Mesenchymal stem cell (in vitro differentiated cells and primary cell): ENCODE results near the gene ISOC1.

ENCODE experiments used
- DNase-seq: peaks from one replicate; pipeline ENCODE4 v3.0.0-alpha.2; 2013
- H2AFZ ChIP-seq: one replicate; pipeline ENCODE4 v1.6.1; 2013; ENCODE audit warnings: low read depth, mild to moderate bottlenecking, control low read depth, inconsistent platforms, low read length, moderate library complexity
- H2AK5ac ChIP-seq: 2 replicates; pipeline ENCODE4 v1.6.1; 2013; ENCODE audit warnings: low read length, moderate library complexity, mild to moderate bottlenecking, inconsistent platforms; ENCODE audit not compliant: severe bottlenecking
- H2BK120ac ChIP-seq: one replicate; pipeline ENCODE4 v1.6.1; 2013; ENCODE audit warnings: low read depth, mild to moderate bottlenecking, inconsistent platforms, low read length, moderate library complexity
- H2BK12ac ChIP-seq, 2 experiments: one replicate each; pipeline ENCODE4 v1.6.1; 2013; ENCODE audit warnings: inconsistent platforms in 2 of 2, low read length in 2 of 2, mild to moderate bottlenecking in 2 of 2, moderate library complexity in 2 of 2, control low read depth in 1 of 2
- H2BK15ac ChIP-seq: one replicate; pipeline ENCODE4 v1.6.1; 2013; ENCODE audit warnings: mild to moderate bottlenecking, low read depth, inconsistent platforms; ENCODE audit not compliant: poor library complexity, severe bottlenecking
- H2BK5ac ChIP-seq: 2 replicates; pipeline ENCODE4 v1.6.1; 2013; ENCODE audit warnings: low read depth, mild to moderate bottlenecking, low read length, control low read depth, inconsistent platforms; ENCODE audit not compliant: poor library complexity, severe bottlenecking
- H3K14ac ChIP-seq, 2 experiments: one replicate each; pipeline ENCODE4 v1.6.1; 2013; ENCODE audit warnings: inconsistent platforms in 2 of 2, low read length in 2 of 2, control low read depth in 1 of 2, mild to moderate bottlenecking in 1 of 2, moderate library complexity in 1 of 2
- H3K18ac ChIP-seq, 2 experiments: one replicate each; pipeline ENCODE4 v1.6.1; 2013; ENCODE audit warnings: inconsistent platforms in 2 of 2, low read length in 2 of 2, control low read depth in 1 of 2, low read depth in 1 of 2, mild to moderate bottlenecking in 1 of 2
- H3K23ac ChIP-seq, 2 experiments: one replicate each; pipeline ENCODE4 v1.6.1; 2013; ENCODE audit warnings: inconsistent platforms in 2 of 2, low read length in 2 of 2, mild to moderate bottlenecking in 2 of 2, moderate library complexity in 2 of 2, control low read depth in 1 of 2
- H3K27ac ChIP-seq: 2 replicates; pipeline ENCODE4 v1.5.1; 2013; ENCODE audit warnings: mild to moderate bottlenecking, moderate library complexity, low read length, control low read depth, inconsistent platforms; ENCODE audit not compliant: poor library complexity, severe bottlenecking
- H3K27me3 ChIP-seq, 2 experiments: 2 replicates each; pipeline versions ENCODE4 v1.6.1 to v1.7.0; 2013; ENCODE audit warnings: low read length in 2 of 2, mild to moderate bottlenecking in 2 of 2, moderate library complexity in 2 of 2, control low read depth in 1 of 2, inconsistent platforms in 1 of 2; ENCODE audit not compliant: control insufficient read depth in 1 of 2, insufficient read depth in 1 of 2
- H3K36me3 ChIP-seq, 2 experiments: 2 replicates each; pipeline versions ENCODE4 v1.6.1 to v1.7.0; 2013; ENCODE audit warnings: low read length in 2 of 2, control low read depth in 1 of 2, inconsistent platforms in 1 of 2, low read depth in 1 of 2, mild to moderate bottlenecking in 1 of 2; ENCODE audit not compliant: insufficient read depth in 2 of 2, control insufficient read depth in 1 of 2
- H3K4ac ChIP-seq, 2 experiments: one replicate each; pipeline ENCODE4 v1.6.1; 2013; ENCODE audit warnings: inconsistent platforms in 2 of 2, low read length in 2 of 2, mild to moderate bottlenecking in 2 of 2, moderate library complexity in 2 of 2, control low read depth in 1 of 2, low read depth in 1 of 2
- H3K4me1 ChIP-seq: 2 replicates; pipeline ENCODE4 v1.6.1; 2013; ENCODE audit warnings: low read depth, low read length, control low read depth; ENCODE audit not compliant: control insufficient read depth, insufficient read depth
- H3K4me2 ChIP-seq: 2 replicates; pipeline ENCODE4 v1.6.1; 2013; ENCODE audit warnings: low read length, mild to moderate bottlenecking, inconsistent platforms; ENCODE audit not compliant: poor library complexity, severe bottlenecking
- H3K4me3 ChIP-seq, 2 experiments: 2 replicates each; pipeline versions ENCODE4 v1.5.1 to v1.7.0; 2013; ENCODE audit warnings: low read length in 2 of 2, mild to moderate bottlenecking in 2 of 2, control low read depth in 1 of 2, low read depth in 1 of 2; ENCODE audit not compliant: insufficient read depth in 1 of 2
- H3K79me1 ChIP-seq: replicated peaks from 2 replicates; pipeline ENCODE4 v1.6.1; 2013; ENCODE audit warnings: mild to moderate bottlenecking, control low read depth, low read length, inconsistent platforms; ENCODE audit not compliant: poor library complexity, severe bottlenecking
- H3K9ac ChIP-seq: 2 replicates; pipeline ENCODE4 v1.7.0; 2013; ENCODE audit warnings: mild to moderate bottlenecking, low read length, moderate library complexity
- H3K9me3 ChIP-seq: 2 replicates; pipeline ENCODE4 v1.7.0; 2013; ENCODE audit warnings: mild to moderate bottlenecking, low read length; ENCODE audit not compliant: control insufficient read depth
- H4K8ac ChIP-seq: one replicate; pipeline ENCODE4 v1.6.1; 2013; ENCODE audit warnings: inconsistent platforms, mild to moderate bottlenecking, low read length, moderate library complexity
- H4K91ac ChIP-seq: one replicate; pipeline ENCODE4 v1.6.1; 2013; ENCODE audit warnings: mild to moderate bottlenecking, low read length, inconsistent platforms
- whole genome bisulfite sequencing: methylation state at CpG from one replicate; pipeline ENCODE4 v1.1.7; 2013; ENCODE audit warnings: mixed read lengths; 5-methylcytosine and 5-hydroxymethylcytosine counted together

Gene ISOC1

DNA sequence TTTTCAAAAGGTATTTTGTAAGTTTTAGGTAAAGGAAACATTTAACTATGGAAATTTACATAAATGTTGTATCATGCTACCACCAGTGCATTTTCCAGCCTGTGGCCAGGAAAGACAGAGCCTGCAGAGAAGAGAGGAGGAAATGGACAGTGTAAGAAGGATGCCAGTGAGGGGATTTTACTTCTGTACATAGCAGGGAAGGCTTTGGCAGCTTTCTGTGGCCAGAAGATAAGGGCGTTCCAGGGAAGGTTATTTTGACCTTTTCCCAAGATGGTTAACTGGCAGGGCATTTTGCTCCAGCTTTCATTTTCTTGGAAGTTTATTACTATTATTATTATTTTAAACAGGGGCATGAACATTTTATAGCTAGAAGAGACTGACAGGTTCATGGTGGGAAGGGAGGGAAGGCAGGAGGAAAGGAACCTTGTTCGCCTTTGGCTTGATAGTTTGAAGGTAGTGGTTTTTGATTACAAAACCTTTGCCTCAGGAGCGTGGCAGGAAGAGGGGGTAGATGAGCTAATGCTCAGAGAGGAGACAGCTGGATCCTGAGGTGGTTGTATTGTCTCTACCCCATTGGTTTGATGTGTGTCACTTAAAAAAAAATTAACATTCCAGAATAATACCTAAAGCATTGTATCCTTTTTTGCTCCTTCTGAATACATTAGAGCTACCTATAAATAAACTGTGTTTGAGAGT is 4.1 kb downstream of the ISOC1 start:
- 93% methylated on average over 2 of the region's 3 CpGs for WGBS
- Histone ChIP-seq H2BK120ac (no peak overlapping the region), H4K91ac (no peak overlapping the region), H4K8ac (no peak overlapping the region), H2BK5ac (no peak overlapping the region), H3K27ac (no peak overlapping the region), H2BK15ac (no peak overlapping the region), H3K18ac (no peak overlapping the region), H3K4me1 (no peaks in the 10 kb centered on the region), H3K9me3 (no peaks in the 10 kb centered on the region), H2AFZ (no peak overlapping the region), H3K27me3 (no peaks in the 10 kb centered on the region), H2AK5ac (no peak overlapping the region), H3K14ac (no peak overlapping the region), H3K23ac (peak overlapping the region in 1 of 2 experiments; percentile 40), H2BK12ac (no peak overlapping the region), H3K79me1 (peaks cover 19% of the 10 kb centered on the region), H3K4me3 (no peak overlapping the region), H3K4me2 (no peak overlapping the region), H3K4ac (no peak overlapping the region), H3K36me3 (no peaks in the 10 kb centered on the region), H3K9ac (no peak overlapping the region)
- peak; percentile 9 for DNase-seq

DNA sequence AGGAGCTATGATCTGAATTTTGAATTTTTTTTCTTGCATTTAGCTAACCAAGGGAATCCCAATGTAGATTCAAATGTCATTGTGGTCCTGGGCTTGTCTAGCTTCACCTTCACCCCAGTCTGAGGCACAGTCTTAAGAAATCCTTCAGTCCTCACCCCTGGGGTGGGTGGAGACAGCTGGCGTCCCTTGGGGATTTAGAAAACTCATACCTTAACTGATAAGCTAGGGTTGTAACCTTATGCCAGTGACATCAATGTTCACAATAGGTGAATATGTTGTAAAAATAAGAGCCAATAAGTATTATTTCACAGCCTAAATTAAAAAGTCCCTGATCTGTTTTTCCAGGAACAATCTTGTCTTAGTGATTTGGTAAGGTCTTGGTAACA is 4.6 kb downstream of the ISOC1 start:
- Histone ChIP-seq H2BK12ac (no peak overlapping the region), H2BK5ac (no peak overlapping the region), H3K18ac (no peak overlapping the region), H3K14ac (no peak overlapping the region), H2AK5ac (no peak overlapping the region), H3K9ac (no peak overlapping the region), H3K4me2 (no peak overlapping the region), H4K8ac (no peak overlapping the region), H3K27me3 (no peaks in the 10 kb centered on the region), H3K27ac (no peak overlapping the region), H3K36me3 (no peaks in the 10 kb centered on the region), H3K9me3 (no peaks in the 10 kb centered on the region), H2BK15ac (no peak overlapping the region), H2BK120ac (no peak overlapping the region), H3K4me3 (no peak overlapping the region), H3K4me1 (no peaks in the 10 kb centered on the region), H3K4ac (no peak overlapping the region), H2AFZ (no peak overlapping the region), H3K79me1 (peaks cover 19% of the 10 kb centered on the region), H4K91ac (no peak overlapping the region), H3K23ac (no peak overlapping the region)
- no peak for DNase-seq
- no CpG with 5 or more reads among the region's 1 CpG for WGBS

DNA sequence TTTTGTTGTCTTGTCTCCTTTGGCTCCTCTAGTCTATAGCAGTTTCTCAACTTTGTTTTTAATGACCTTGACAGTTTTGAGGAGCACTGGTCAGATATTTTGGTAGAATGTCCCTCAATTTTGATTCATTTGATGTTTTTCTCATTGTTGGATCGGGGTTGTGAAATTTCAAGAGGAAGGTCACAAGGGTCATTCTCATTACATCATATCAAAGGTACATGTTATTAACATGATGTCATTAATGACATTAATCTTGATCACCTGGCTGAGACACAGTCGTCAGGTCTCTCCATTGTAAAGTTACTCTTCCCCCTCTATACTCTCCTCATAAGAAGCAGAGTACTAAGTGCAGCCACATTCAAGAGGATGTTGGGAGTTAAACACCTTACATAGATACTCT is 7.2 kb downstream of the ISOC1 start:
- H3K27ac ChIP-seq, result no peak overlapping the region
- H2BK12ac ChIP-seq, result no peak overlapping the region
- peaks cover 17% of the 10 kb centered on the region for H3K79me1 ChIP-seq
- H3K9me3 ChIP-seq, result no peaks in the 10 kb centered on the region
- H2AK5ac ChIP-seq, result no peak overlapping the region
- H3K4ac ChIP-seq, result no peak overlapping the region
- H3K27me3 ChIP-seq, result no peaks in the 10 kb centered on the region
- H4K91ac ChIP-seq, result no peak overlapping the region
- H4K8ac ChIP-seq, result no peak overlapping the region
- H3K36me3 ChIP-seq, result peaks cover 0 to under 1% of the 10 kb centered on the region in 2 experiments
- no peak overlapping the region for H3K23ac ChIP-seq
- H3K18ac ChIP-seq, result no peak overlapping the region
- H3K4me1 ChIP-seq, result no peaks in the 10 kb centered on the region
- H2BK5ac ChIP-seq, result no peak overlapping the region
- no peak overlapping the region for H3K9ac ChIP-seq
- H2BK15ac ChIP-seq, result no peak overlapping the region
- no peak overlapping the region for H2AFZ ChIP-seq
- DNase-seq, result no peak
- H3K14ac ChIP-seq, result no peak overlapping the region
- H2BK120ac ChIP-seq, result no peak overlapping the region
- 86% methylated on average over 1 of the region's 2 CpGs for WGBS
- H3K4me2 ChIP-seq, result no peak overlapping the region
- no peak overlapping the region for H3K4me3 ChIP-seq

DNA sequence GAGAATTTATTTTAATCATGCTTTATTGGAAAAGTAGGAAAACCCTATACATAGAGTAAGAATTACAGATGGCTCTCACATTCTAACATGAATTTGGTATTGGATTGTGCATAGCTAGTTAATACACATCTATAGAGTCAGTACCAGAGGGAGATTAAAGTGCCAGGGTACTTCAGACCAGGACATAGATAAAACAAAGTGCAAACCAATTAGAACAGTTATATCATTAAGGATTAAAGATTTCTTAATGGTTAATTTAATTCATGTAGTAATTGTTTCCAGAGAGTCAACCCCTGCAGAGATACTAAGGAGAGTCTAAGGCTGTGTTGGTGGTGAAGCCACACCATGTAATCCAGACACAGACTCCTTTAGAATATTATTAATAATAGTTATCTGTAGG is 8.8 kb downstream of the ISOC1 start:
- no peak overlapping the region for H3K27ac ChIP-seq
- no peak overlapping the region for H2BK120ac ChIP-seq
- H2BK12ac ChIP-seq, result no peak overlapping the region
- H2BK5ac ChIP-seq, result no peak overlapping the region
- no peak overlapping the region for H2AFZ ChIP-seq
- no peaks in the 10 kb centered on the region for H3K9me3 ChIP-seq
- no peak overlapping the region for H2BK15ac ChIP-seq
- H3K36me3 ChIP-seq, result peaks cover 0 to 10% of the 10 kb centered on the region in 2 experiments
- H4K8ac ChIP-seq, result no peak overlapping the region
- H3K18ac ChIP-seq, result no peak overlapping the region
- H3K4ac ChIP-seq, result no peak overlapping the region
- H3K9ac ChIP-seq, result no peak overlapping the region
- DNase-seq, result no peak
- no peak overlapping the region for H4K91ac ChIP-seq
- no peaks in the 10 kb centered on the region for H3K4me1 ChIP-seq
- H3K79me1 ChIP-seq, result peaks cover 14% of the 10 kb centered on the region
- H3K27me3 ChIP-seq, result no peaks in the 10 kb centered on the region
- no peak overlapping the region for H3K23ac ChIP-seq
- H3K4me3 ChIP-seq, result no peak overlapping the region
- H3K14ac ChIP-seq, result no peak overlapping the region
- no peak overlapping the region for H2AK5ac ChIP-seq
- no peak overlapping the region for H3K4me2 ChIP-seq
